HG02759 (cell line): ENCODE data around the gene RPL11.
"Not testable (repeated sequence)": the region's sequence is repeated elsewhere in the genome, so short reads cannot be mapped to it uniquely, and the experiment has no call there.

ENCODE experiments used
- ATAC-seq: cut with Tn5 transposase; IDR thresholded peaks from one replicate; pipeline ENCODE4 v1.9.1; 2021; ENCODE audit warnings: mild to moderate bottlenecking, moderate library complexity; ENCODE audit not compliant: unreplicated experiment

Gene RPL11

GRCh38 chr1:23691499-23692307 is at the start of gene RPL11:
Gene RPL11, plus strand, starts transcription at chr1:23691806. Its CDS starts 18 bp downstream, at chr1:23691824.
- ATAC-seq: peak; percentile 93

GRCh38 chr1:23643736-23644554 is 47.7 kb upstream of the RPL11 start:
- no peak for ATAC-seq

GRCh38 chr1:23644555-23644866 is 47.1 kb upstream of the RPL11 start:
- ATAC-seq: no peak

GRCh38 chr1:23645338-23645737 is 46.3 kb upstream of the RPL11 start:
- no peak for ATAC-seq

GRCh38 chr1:23646091-23646490 is 45.5 kb upstream of the RPL11 start:
- ATAC-seq: no peak

GRCh38 chr1:23646541-23646940 is 45.1 kb upstream of the RPL11 start:
- no peak for ATAC-seq

GRCh38 chr1:23648576-23648975 is 43.0 kb upstream of the RPL11 start:
- no peak for ATAC-seq

GRCh38 chr1:23649157-23649556 is 42.4 kb upstream of the RPL11 start:
- ATAC-seq: not testable (repeated sequence)

GRCh38 chr1:23650344-23650990 is 41.1 kb upstream of the RPL11 start:
- no peak for ATAC-seq

- no peak for ATAC-seq
Measured at GRCh38 chr1:23651069-23651808, 40.4 kb upstream of the RPL11 start.

- ATAC-seq: no peak
Measured at GRCh38 chr1:23657659-23658275, 33.8 kb upstream of the RPL11 start.

GRCh38 chr1:23660671-23661070 is 30.9 kb upstream of the RPL11 start:
- no peak for ATAC-seq

GRCh38 chr1:23661887-23662286 is 29.7 kb upstream of the RPL11 start:
- ATAC-seq: no peak

- no peak for ATAC-seq
Measured at GRCh38 chr1:23664837-23665795, 26.5 kb upstream of the RPL11 start.

GRCh38 chr1:23667411-23667810 is 24.2 kb upstream of the RPL11 start:
- ATAC-seq: no peak

GRCh38 chr1:23670709-23671108 is 20.9 kb upstream of the RPL11 start:
- ATAC-seq: no peak

GRCh38 chr1:23673086-23673813 is 18.4 kb upstream of the RPL11 start:
- no peak for ATAC-seq

- ATAC-seq: no peak
Measured at GRCh38 chr1:23679815-23680214, 11.8 kb upstream of the RPL11 start.

- no peak for ATAC-seq
Measured at GRCh38 chr1:23682946-23683345, 8.7 kb upstream of the RPL11 start.
